Measurements from ENCODE around the gene OSER1. TPM values are rescaled to one million over a fixed set of nuclear protein-coding genes. Genes with fewer than 3 reads are reported as not detected.

Gene OSER1
- polyA plus RNA-seq, 3 donors, result 42.3 to 89.1 (median 45.1) TPM

- H3K4me2 ChIP-seq (replicated peaks; ENCODE audit: extremely low read depth, low read length, poor library complexity, severe bottlenecking), result no peak overlapping the region
- Mint-ChIP-seq H3K36me3 (peaks cover 61 to 81% of the 10 kb centered on the region in 2 donors), H3K27me3 (ENCODE audit: low read depth in 3 of 3) (no peaks in the 10 kb centered on the region), H3K4me1 (peaks cover 14% of the 10 kb centered on the region), H3K4me3 (no peak overlapping the region), H3K9me3 (no peaks in the 10 kb centered on the region), H3K27ac (no peak overlapping the region)
- no peak for TF ChIP-seq CTCF (IDR thresholded peaks at IDR 0.05)
- H3K4me1 ChIP-seq (ENCODE audit: control insufficient read depth in 1 of 2, insufficient read depth in 2 of 2, low read length in 2 of 2), result peaks cover 5 to 11% of the 10 kb centered on the region in 2 donors
- no peaks in the 10 kb centered on the region for H3K27me3 ChIP-seq (ENCODE audit: control insufficient read depth in 2 of 2, insufficient read depth in 2 of 2, low read length in 2 of 2)
- H3K4me3 ChIP-seq (replicated peaks in 1 of 3; ENCODE audit: low read depth in 2 of 3, low read length in 3 of 3), result no peak overlapping the region
- H3K79me2 ChIP-seq (ENCODE audit: insufficient read depth, low read length), result peaks cover 94% of the 10 kb centered on the region
- H3K9me3 ChIP-seq (replicated peaks in 1 of 2; ENCODE audit: control insufficient read depth in 1 of 2, insufficient read depth in 1 of 2, low read length in 2 of 2), result no peaks in the 10 kb centered on the region
- H3K27ac ChIP-seq (ENCODE audit: low read depth in 1 of 2, low read length in 2 of 2), result no peak overlapping the region
- intact Hi-C loops (cut with micrococcal nuclease), result loop anchor here in 1 of 2 donors (10.0 kb wide), 1 partner anchor 682 kb away; the partner anchor contains the start of gene YWHAB
- H4K20me1 ChIP-seq (ENCODE audit: insufficient read depth, low read length), result peaks cover 96% of the 10 kb centered on the region
- WGBS (ENCODE audit: insufficient coverage), result no CpG with 5 or more reads among the region's 2 CpGs
- H2AFZ ChIP-seq (ENCODE audit: insufficient read depth, low read depth, low read length, poor library complexity, severe bottlenecking), result no peak overlapping the region
- no peak for DNase-seq
- no peak overlapping the region for H3K9ac ChIP-seq (ENCODE audit: insufficient read depth, low read length, poor library complexity, severe bottlenecking)
- H3K36me3 ChIP-seq (replicated peaks in 1 of 2; ENCODE audit: control insufficient read depth in 1 of 2, insufficient read depth in 2 of 2, low read length in 2 of 2), result peaks cover 60 to 80% of the 10 kb centered on the region in 2 donors
Observed at GRCh38 chr20:44203161-44203560, 7.4 kb downstream of the OSER1 start.

- WGBS (ENCODE audit: insufficient coverage), result no CpG with 5 or more reads among the region's 2 CpGs
Observed at GRCh38 chr20:44200983-44201382, 9.6 kb downstream of the OSER1 start.

More at GRCh38 chr20:44200983-44201382, 9.6 kb downstream of the OSER1 start:
- H3K27ac ChIP-seq (ENCODE audit: low read depth in 1 of 2, low read length in 2 of 2), result no peak overlapping the region
- TF ChIP-seq CTCF (IDR thresholded peaks at IDR 0.05), result no peak
- H3K36me3 Mint-ChIP-seq, result peaks cover 74 to 91% of the 10 kb centered on the region in 2 donors
- H3K79me2 ChIP-seq (ENCODE audit: insufficient read depth, low read length), result peaks cover 72% of the 10 kb centered on the region
- H3K36me3 ChIP-seq (replicated peaks in 1 of 2; ENCODE audit: control insufficient read depth in 1 of 2, insufficient read depth in 2 of 2, low read length in 2 of 2), result peaks cover 80 to 94% of the 10 kb centered on the region in 2 donors
- no peak overlapping the region for H2AFZ ChIP-seq (ENCODE audit: insufficient read depth, low read depth, low read length, poor library complexity, severe bottlenecking)
- intact Hi-C loops (cut with micrococcal nuclease), result loop anchor here in 1 of 2 donors (10.0 kb wide), 1 partner anchor 684 kb away; the partner anchor contains the start of gene YWHAB
- peaks cover 3% of the 10 kb centered on the region for H3K4me1 Mint-ChIP-seq
- H3K4me3 ChIP-seq (replicated peaks in 1 of 3; ENCODE audit: low read depth in 2 of 3, low read length in 3 of 3), result no peak overlapping the region
- no peaks in the 10 kb centered on the region for H3K27me3 Mint-ChIP-seq (ENCODE audit: low read depth in 3 of 3)
- no peak overlapping the region for H3K9ac ChIP-seq (ENCODE audit: insufficient read depth, low read length, poor library complexity, severe bottlenecking)
- H3K4me2 ChIP-seq (replicated peaks; ENCODE audit: extremely low read depth, low read length, poor library complexity, severe bottlenecking), result no peak overlapping the region
- no peaks in the 10 kb centered on the region for H3K9me3 ChIP-seq (replicated peaks in 1 of 2; ENCODE audit: control insufficient read depth in 1 of 2, insufficient read depth in 1 of 2, low read length in 2 of 2)
- no peaks in the 10 kb centered on the region for H3K27me3 ChIP-seq (ENCODE audit: control insufficient read depth in 2 of 2, insufficient read depth in 2 of 2, low read length in 2 of 2)
- no peak for DNase-seq
- no peak overlapping the region for H3K4me3 Mint-ChIP-seq
- H3K9me3 Mint-ChIP-seq, result no peaks in the 10 kb centered on the region
- H3K4me1 ChIP-seq (ENCODE audit: control insufficient read depth in 1 of 2, insufficient read depth in 2 of 2, low read length in 2 of 2), result peaks cover 3 to 8% of the 10 kb centered on the region in 2 donors
- H3K27ac Mint-ChIP-seq, result no peak overlapping the region
- peaks cover 96% of the 10 kb centered on the region for H4K20me1 ChIP-seq (ENCODE audit: insufficient read depth, low read length)
